DND-41 (cell line): Measurements from ENCODE around the gene SPATS2L.

Experiments
- EZH2 ChIP-seq: IDR thresholded peaks from 3 replicates; pipeline ENCODE4 v1.6.1; 2012; ENCODE audit warnings: borderline replicate concordance, low read depth, mild to moderate bottlenecking, moderate library complexity, low read length, inconsistent platforms; ENCODE audit not compliant: severe bottlenecking
- TF ChIP-seq, protein P1 (sequence below): IDR thresholded peaks from 2 replicates; pipeline ENCODE4 v1.5.1; 2012; ENCODE audit warnings: borderline replicate concordance, low read length, moderate library complexity, mild to moderate bottlenecking; ENCODE audit not compliant: poor library complexity, severe bottlenecking; ENCODE audit errors: extremely low read depth

GRCh38 chr2:200525066-200525465 is 218.6 kb downstream of the SPATS2L start:
- TF ChIP-seq EZH2, result no peak
- TF ChIP-seq, protein P1, sequence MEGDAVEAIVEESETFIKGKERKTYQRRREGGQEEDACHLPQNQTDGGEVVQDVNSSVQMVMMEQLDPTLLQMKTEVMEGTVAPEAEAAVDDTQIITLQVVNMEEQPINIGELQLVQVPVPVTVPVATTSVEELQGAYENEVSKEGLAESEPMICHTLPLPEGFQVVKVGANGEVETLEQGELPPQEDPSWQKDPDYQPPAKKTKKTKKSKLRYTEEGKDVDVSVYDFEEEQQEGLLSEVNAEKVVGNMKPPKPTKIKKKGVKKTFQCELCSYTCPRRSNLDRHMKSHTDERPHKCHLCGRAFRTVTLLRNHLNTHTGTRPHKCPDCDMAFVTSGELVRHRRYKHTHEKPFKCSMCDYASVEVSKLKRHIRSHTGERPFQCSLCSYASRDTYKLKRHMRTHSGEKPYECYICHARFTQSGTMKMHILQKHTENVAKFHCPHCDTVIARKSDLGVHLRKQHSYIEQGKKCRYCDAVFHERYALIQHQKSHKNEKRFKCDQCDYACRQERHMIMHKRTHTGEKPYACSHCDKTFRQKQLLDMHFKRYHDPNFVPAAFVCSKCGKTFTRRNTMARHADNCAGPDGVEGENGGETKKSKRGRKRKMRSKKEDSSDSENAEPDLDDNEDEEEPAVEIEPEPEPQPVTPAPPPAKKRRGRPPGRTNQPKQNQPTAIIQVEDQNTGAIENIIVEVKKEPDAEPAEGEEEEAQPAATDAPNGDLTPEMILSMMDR, result no peak
